HepG2 (cell line): ENCODE results near the gene H2AZ2. TPM values are rescaled to one million over a fixed set of nuclear protein-coding genes. Genes with fewer than 3 reads are reported as not detected.

Experiments
- CCDC6 ChIP-seq: sonication (generic); formaldehyde crosslinking; IDR thresholded peaks from 2 replicates; pipeline ENCODE4 v1.8.1; 2022; ENCODE audit warnings: mild to moderate bottlenecking, missing genetic modification reagents, moderate library complexity
- GATAD2A ChIP-seq: IDR thresholded peaks from 2 replicates; pipeline ENCODE4 v1.6.1; 2016
- GLI4 ChIP-seq: sonication (generic); formaldehyde crosslinking; IDR thresholded peaks from 2 replicates; pipeline ENCODE4 v1.5.1; 2020; ENCODE audit warnings: missing genetic modification reagents, mild to moderate bottlenecking, moderate library complexity, borderline replicate concordance
- HIVEP1 ChIP-seq: sonication (generic); formaldehyde crosslinking; IDR thresholded peaks from 2 replicates; pipeline ENCODE4 v1.4.0; 2020; ENCODE audit warnings: mild to moderate bottlenecking, missing genetic modification reagents
- HNRNPK ChIP-seq: fragments of 200-400 bp; formaldehyde crosslinking; IDR thresholded peaks from 2 replicates; pipeline ENCODE4 v1.6.1; 2018; ENCODE audit warnings: low read length, low read depth, moderate library complexity, mild to moderate bottlenecking; ENCODE audit not compliant: poor library complexity, severe bottlenecking
- REXO4 ChIP-seq: sonication (generic); formaldehyde crosslinking; IDR thresholded peaks from 2 replicates; pipeline ENCODE4 v1.8.0; 2022; ENCODE audit warnings: missing genetic modification reagents, mild to moderate bottlenecking, borderline replicate concordance
- RFX5 ChIP-seq: IDR thresholded peaks from 2 replicates; pipeline ENCODE4 v1.6.1; 2011; ENCODE audit warnings: low read depth, low read length, improper control_type of control experiment
- RORA ChIP-seq: sonication (generic); formaldehyde crosslinking; IDR thresholded peaks from 2 replicates; pipeline ENCODE4 v1.5.0; 2020; ENCODE audit warnings: mild to moderate bottlenecking, missing genetic modification reagents, moderate library complexity
- TBX3 ChIP-seq: fragments of 450-650 bp; IDR thresholded peaks from 2 replicates; pipeline ENCODE4 v1.6.1; 2017; ENCODE audit warnings: antibody characterized with exemption, mild to moderate bottlenecking, inconsistent platforms, borderline replicate concordance
- THAP9 ChIP-seq: sonication (generic); formaldehyde crosslinking; IDR thresholded peaks from 2 replicates; pipeline ENCODE4; 2020; ENCODE audit warnings: missing genetic modification reagents, mild to moderate bottlenecking, borderline replicate concordance
- YEATS4 ChIP-seq: sonication (generic); formaldehyde crosslinking; IDR thresholded peaks from 2 replicates; pipeline ENCODE4 v1.4.0; 2020; ENCODE audit warnings: missing genetic modification reagents, borderline replicate concordance
- ZBTB20 ChIP-seq: sonication (generic); formaldehyde crosslinking; IDR thresholded peaks from 2 replicates; pipeline ENCODE4 v1.8.1; 2023; ENCODE audit warnings: missing genetic modification reagents, low read depth, mild to moderate bottlenecking, borderline replicate concordance
- ZBTB49 ChIP-seq: sonication (generic); formaldehyde crosslinking; IDR thresholded peaks from 2 replicates; pipeline ENCODE4 v1.4.0; 2020; ENCODE audit warnings: missing genetic modification reagents, borderline replicate concordance
- ZNF496 ChIP-seq: sonication (generic); formaldehyde crosslinking; IDR thresholded peaks from 2 replicates; pipeline ENCODE4 v1.8.1; 2023; ENCODE audit warnings: mild to moderate bottlenecking, moderate library complexity, missing genetic modification reagents; ENCODE audit not compliant: insufficient replicate concordance
- ZNF557 ChIP-seq: sonication (generic); formaldehyde crosslinking; IDR thresholded peaks from 2 replicates; pipeline ENCODE4 v1.4.0; 2020; ENCODE audit warnings: missing genetic modification reagents
- ZNF691 ChIP-seq: sonication (generic); formaldehyde crosslinking; IDR thresholded peaks from 2 replicates; pipeline ENCODE4 v1.4.0; 2020; ENCODE audit warnings: missing genetic modification reagents, low read depth, mild to moderate bottlenecking, borderline replicate concordance
- ZNF724P ChIP-seq: sonication (generic); formaldehyde crosslinking; IDR thresholded peaks from 2 replicates; pipeline ENCODE4 v1.8.0; 2022; ENCODE audit warnings: missing genetic modification reagents, borderline replicate concordance
- ZNF777 ChIP-seq: sonication (generic); formaldehyde crosslinking; IDR thresholded peaks from 2 replicates; pipeline ENCODE4 v1.4.0; 2020; ENCODE audit warnings: missing genetic modification reagents
- ZNF891 ChIP-seq: sonication (generic); formaldehyde crosslinking; IDR thresholded peaks from 2 replicates; pipeline ENCODE4 v1.5.0; 2020; ENCODE audit warnings: mild to moderate bottlenecking, missing genetic modification reagents
- polyA plus RNA-seq, 8 experiments: library from polyadenylated mRNA; depleted of rRNA in 3 of 8; stranded (reverse) in 7 of 8; unstranded in 1 of 8; fragments of >200 nt; fragmentation: Illumina TruSeq in 4 of 8; extraction: Trizol in 4 of 8; gene quantifications; 2 replicates each; pipeline versions ENCODE4 v1.2.1 to v1.2.3, GENCODE V29; 2011 to 2016; ENCODE audit warnings: low read depth in 4 of 8, missing spikeins in 1 of 8, mixed read lengths in 1 of 8; ENCODE audit not compliant: insufficient read depth in 1 of 8
- total RNA-seq, 5 experiments: library from RNA; depleted of rRNA; stranded (reverse); fragments of >200 nt; fragmentation: Illumina TruSeq; extraction: Trizol; gene quantifications; 2 replicates each; pipeline ENCODE4 v1.2.3, GENCODE V29; 2016; ENCODE audit warnings: low read depth in 1 of 5
- TF ChIP-seq, protein P1 (sequence below): sonication (generic); formaldehyde crosslinking; IDR thresholded peaks from 2 replicates; pipeline ENCODE4 v1.5.0; 2020; ENCODE audit warnings: mild to moderate bottlenecking, missing genetic modification reagents

Gene H2AZ2
- total and polyA plus RNA-seq, 2 of the 13 experiments (the other 11 are each of a cell fraction or from before 2014, with no cell fraction given): 121 to 223 TPM

- no peak for TF ChIP-seq THAP9 (CRISPR knock-in tag)
- TF ChIP-seq REXO4: no peak
- TF ChIP-seq RFX5: no peak
- TF ChIP-seq, protein P1, sequence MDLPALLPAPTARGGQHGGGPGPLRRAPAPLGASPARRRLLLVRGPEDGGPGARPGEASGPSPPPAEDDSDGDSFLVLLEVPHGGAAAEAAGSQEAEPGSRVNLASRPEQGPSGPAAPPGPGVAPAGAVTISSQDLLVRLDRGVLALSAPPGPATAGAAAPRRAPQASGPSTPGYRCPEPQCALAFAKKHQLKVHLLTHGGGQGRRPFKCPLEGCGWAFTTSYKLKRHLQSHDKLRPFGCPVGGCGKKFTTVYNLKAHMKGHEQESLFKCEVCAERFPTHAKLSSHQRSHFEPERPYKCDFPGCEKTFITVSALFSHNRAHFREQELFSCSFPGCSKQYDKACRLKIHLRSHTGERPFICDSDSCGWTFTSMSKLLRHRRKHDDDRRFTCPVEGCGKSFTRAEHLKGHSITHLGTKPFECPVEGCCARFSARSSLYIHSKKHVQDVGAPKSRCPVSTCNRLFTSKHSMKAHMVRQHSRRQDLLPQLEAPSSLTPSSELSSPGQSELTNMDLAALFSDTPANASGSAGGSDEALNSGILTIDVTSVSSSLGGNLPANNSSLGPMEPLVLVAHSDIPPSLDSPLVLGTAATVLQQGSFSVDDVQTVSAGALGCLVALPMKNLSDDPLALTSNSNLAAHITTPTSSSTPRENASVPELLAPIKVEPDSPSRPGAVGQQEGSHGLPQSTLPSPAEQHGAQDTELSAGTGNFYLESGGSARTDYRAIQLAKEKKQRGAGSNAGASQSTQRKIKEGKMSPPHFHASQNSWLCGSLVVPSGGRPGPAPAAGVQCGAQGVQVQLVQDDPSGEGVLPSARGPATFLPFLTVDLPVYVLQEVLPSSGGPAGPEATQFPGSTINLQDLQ: no peak
- no peak for TF ChIP-seq CCDC6 (CRISPR knock-in tag)
- no peak for TF ChIP-seq ZBTB49 (CRISPR knock-in tag)
- TF ChIP-seq RORA: no peak
- no peak for TF ChIP-seq ZNF777
- TF ChIP-seq ZNF496: no peak
- TF ChIP-seq TBX3: no peak
- TF ChIP-seq HNRNPK: no peak
- no peak for TF ChIP-seq YEATS4 (CRISPR knock-in tag)
- no peak for TF ChIP-seq HIVEP1 (CRISPR knock-in tag)
- no peak for TF ChIP-seq GATAD2A (CRISPR knock-in tag)
- no peak for TF ChIP-seq GLI4 (CRISPR knock-in tag)
- TF ChIP-seq ZBTB20 (CRISPR knock-in tag): no peak
- no peak for TF ChIP-seq ZNF891 (CRISPR knock-in tag)
- no peak for TF ChIP-seq ZNF691 (CRISPR knock-in tag)
- no peak for TF ChIP-seq ZNF724P (CRISPR knock-in tag)
- no peak for TF ChIP-seq ZNF557 (CRISPR knock-in tag)
Observed at GRCh38 chr7:44791278-44792219, 56.3 kb downstream of the H2AZ2 start (continued).
